NCI-H128 (cell line): Measurements from ENCODE around the gene CLVS2.

Experiments
- DNase-seq: peaks from one replicate; lab custom pipeline; 2025; ENCODE audit not compliant: unreplicated experiment; lab: John Stamatoyannopoulos, UW

The CLVS2 gene

GRCh38 chr6:123022975-123023374 lies 26.9 kb downstream of the CLVS2 start:
- DNase-seq = no peak

- DNase-seq = no peak
Measured at GRCh38 chr6:123024976-123025375, 28.9 kb downstream of the CLVS2 start.

- DNase-seq = no peak
Measured at GRCh38 chr6:123027408-123027807, 31.4 kb downstream of the CLVS2 start.

GRCh38 chr6:123028263-123028662 lies 32.2 kb downstream of the CLVS2 start:
- DNase-seq = no peak

- no peak for DNase-seq
Measured at GRCh38 chr6:123030282-123030681, 34.2 kb downstream of the CLVS2 start.

DNA sequence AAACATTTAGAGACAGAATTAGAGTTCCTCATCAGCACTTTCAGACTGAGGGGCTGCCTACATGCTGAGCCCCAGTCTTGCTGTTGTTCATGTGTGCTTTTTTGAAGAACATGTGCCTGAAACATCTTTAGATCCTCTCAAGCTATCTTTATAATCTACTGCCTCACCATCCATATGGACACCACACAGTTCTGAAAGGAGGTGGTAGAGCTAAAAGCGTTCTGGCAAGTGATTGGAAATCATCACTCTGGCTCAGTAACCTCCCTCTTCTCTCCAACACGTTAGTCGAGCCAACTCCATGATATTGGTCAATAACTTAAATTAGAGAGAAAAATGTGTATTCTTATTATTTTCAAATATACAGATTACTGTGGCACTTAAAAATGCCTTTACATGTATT lies 40.6 kb downstream of the CLVS2 start:
- no peak for DNase-seq

DNA sequence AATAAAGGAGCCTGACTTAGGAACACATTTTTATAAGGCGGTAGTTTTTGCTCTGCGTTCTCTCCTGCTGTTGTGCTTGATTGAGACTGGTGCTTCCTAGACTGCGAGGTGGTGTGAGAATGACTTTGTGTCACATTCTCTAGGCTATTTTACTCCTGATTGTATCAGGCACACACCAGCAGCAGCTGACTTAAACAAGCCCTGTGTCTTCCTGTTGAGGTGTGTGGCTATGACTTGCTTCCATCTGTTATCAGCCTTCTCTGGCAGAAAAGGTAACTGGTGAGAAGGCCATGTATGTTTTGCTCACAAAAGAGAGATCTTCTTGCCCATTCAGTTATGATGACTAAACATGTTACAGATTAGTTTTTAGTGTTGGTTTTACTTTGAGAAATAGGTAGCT lies 43.4 kb downstream of the CLVS2 start:
- DNase-seq = no peak

GRCh38 chr6:123042401-123042800 lies 46.4 kb downstream of the CLVS2 start:
- DNase-seq = no peak

GRCh38 chr6:123044341-123044860 lies 48.4 kb downstream of the CLVS2 start:
- DNase-seq = no peak

DNA sequence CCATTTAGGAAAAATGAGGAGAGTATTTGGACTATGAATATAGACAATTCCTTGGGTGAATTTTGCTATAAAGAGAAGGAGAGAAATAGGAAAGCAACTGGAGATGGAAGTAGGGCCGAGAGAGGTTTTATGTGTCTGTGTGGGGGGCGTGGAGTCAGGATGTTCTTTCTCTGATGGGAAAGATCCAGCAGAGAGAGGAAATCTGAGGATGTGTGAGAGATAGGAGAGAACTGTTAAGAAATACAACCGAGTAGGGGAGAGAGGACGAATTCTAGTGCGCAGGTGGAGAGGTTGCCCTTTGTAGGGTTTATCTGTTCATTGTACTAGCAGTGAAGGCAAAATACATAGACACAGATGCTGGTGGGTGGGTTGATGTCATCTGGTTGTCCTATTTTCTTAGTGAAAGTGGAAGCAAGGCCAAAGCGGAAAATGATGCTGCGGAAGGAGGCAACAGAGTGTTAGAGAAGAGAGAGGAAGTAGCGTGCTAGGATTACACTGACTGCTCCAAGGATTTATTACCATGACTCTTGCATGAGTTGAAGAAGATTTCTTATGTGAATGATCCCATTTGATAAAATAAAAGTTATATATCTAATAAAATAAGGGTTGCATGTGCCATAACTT lies 57.7 kb downstream of the CLVS2 start:
- no peak for DNase-seq

DNA sequence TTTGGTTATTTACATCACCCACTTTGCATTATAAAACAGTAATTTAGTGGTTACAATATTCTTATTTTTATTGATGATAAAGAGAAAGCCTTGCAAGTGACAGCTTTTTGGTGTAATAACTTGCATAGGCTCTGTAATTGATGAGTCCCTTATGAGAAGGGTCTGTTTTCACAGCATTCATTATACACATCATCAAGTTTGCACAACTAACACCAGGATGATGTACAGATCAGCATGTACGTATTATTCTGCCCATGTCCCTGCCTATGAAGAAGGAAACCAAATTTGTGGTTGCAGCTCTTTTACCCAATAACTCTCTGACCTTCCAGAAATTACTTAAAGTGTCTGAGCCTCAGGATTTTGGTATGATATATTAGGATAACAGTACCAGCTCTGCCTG lies 59.2 kb downstream of the CLVS2 start:
- no peak for DNase-seq

DNA sequence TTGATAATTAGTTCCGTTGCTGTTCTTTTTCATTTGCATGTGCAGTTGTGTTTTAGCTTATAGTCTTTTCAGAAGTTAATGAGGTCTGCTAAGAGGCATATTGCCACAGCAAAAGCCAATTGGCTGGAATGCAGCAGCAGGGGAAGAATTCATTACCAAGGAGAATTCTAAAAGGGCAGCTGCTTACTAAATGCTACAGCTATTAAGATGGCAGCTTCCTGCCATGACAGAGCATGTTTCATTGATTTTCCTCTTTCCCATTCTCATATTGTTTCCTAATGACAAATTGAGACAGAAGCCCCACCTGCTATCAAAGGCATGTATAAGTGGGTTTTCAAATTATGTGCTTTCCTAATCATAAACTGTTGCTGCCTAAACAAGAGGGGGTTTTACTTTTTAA lies 66.6 kb downstream of the CLVS2 start:
- DNase-seq = no peak

DNA sequence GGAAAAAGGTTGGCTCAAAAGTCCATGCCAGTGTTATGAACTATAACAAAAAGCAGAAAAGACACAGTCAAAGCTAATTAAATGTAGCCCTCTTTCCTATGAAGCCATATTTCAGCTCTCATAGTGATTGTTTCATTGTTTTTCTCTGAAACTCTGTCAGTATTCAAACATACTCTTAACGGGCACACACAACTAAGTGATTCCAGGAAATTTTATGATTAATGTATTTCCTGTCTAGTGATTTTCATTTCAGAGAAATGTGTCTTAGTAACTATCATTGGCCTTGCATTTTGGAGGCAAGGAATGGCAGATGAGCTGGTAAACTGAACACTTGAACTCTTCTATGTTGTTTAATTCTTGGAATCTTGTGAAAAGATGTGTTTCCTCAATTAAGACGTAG lies 68.0 kb downstream of the CLVS2 start:
- DNase-seq = no peak

GRCh38 chr6:123074616-123075015 lies 78.6 kb downstream of the CLVS2 start:
- no peak for DNase-seq

- no peak for DNase-seq
Measured at GRCh38 chr6:123085403-123085802, 89.4 kb downstream of the CLVS2 start.

DNA sequence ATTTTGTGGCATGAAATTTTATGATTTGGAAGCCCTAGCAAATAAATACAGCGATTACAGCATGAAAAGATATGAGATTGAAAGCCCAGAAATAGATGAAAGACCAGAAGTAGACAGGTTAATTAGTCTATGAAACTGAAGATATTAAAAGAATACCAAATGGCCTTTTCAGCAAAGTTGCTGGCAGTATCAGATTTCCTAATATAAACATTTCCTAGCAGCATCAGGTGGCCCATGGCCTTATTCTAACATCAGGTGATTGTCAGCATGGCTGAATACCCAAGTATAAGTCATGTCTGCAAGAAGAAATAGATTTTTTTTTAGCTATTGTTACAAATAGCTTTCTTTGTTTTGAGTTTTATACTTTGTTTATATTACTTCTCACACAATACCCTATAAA lies 93.2 kb downstream of the CLVS2 start:
- no peak for DNase-seq

- no peak for DNase-seq
Measured at GRCh38 chr6:123091091-123091895, 95.3 kb downstream of the CLVS2 start.

DNA sequence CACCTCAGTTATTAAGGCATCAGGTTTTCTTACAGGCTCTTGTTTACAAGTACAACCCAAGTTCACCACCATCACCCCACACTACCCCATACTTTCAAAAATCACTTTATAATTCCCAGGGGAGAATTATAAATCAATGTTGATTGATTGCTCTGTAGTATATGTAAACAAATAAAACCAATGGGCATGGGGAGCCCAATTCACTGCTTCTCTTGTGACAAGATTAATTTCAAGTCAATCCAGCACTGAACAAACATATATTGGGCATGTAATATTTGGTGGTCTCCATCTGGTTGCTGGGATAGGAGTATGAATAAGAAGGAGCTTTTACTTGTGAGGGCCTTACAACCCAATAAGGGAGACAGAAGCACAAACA lies 95.8 kb downstream of the CLVS2 start:
- DNase-seq = peak; percentile 17

GRCh38 chr6:123094795-123095194 lies 98.8 kb downstream of the CLVS2 start:
- DNase-seq = no peak

DNA sequence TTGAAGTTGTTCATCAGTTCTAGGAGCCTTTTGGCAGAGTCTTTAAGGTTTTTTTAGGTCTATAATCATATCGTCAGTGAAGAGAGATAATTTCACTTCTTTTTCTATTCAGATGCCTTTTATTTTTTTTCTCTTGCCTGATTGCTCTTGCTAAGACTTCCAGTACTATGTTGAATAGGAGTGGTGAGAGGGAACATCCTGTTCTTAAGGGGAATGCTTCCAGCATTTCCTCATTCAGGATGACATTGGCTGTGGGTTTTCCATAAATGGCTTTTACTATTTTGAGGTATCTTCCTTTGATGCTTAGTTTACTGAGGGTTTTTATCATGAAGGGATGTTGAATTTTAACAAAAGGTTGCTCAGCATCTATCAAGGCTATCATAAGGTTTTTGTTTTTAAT lies 109.5 kb downstream of the CLVS2 start:
- DNase-seq = no peak

- no peak for DNase-seq
Measured at GRCh38 chr6:123116370-123116769, 120.3 kb downstream of the CLVS2 start.

DNA sequence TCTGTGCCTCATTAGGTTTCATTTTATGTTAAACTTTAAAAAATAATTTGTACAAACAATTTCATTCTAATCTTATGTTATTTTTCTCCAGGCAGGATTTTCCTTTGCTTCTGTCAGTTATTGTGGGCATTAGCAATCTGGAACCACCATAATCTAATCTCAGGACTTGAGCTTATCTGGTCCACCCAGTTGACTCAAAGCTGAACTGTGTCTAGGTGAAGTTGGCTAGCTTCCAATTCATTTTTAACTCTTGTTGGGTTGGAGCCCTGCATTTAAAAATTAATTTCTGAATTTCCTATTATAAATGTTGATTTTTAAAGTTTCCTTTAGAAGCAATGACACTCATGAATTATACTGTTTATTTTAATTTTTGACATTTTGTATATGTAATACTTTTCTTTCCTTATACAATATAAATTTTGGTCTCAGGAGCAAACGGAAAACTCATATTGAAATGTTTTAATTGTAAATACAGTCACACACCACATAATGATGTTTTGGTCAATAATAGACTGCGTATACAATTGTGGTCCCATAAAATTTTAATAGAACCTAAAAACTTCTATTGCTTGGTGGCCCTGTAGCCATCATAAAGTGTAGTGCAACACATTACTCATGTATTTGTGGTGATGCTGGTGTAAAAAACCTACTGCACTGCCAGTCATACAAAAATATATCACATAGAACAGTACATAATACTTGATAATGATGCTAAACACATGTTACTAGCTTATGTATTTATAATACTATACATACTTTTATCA lies 121.3 kb downstream of the CLVS2 start:
- DNase-seq = no peak
